Esophagus squamous epithelium (tissue), 5 donors: ENCODE measurements around the gene PTPRO. TPM values are rescaled to one million over a fixed set of nuclear protein-coding genes. Genes with fewer than 3 reads are reported as not detected.

Experiments used
- DNase-seq: peaks from one replicate; lab custom pipeline; 2025; lab: John Stamatoyannopoulos, UW
- H3K27ac ChIP-seq, 4 donors: fragments of 200-600 bp; sonication (generic); one replicate each; pipeline ENCODE4 v1.5.1; 2016 to 2019; ENCODE audit warnings: mild to moderate bottlenecking in 1 of 4
- H3K27me3 ChIP-seq, 4 donors: fragments of 200-600 bp; sonication (generic); 1 replicate in 3 of 4; 2 replicates in 1 of 4; pipeline versions ENCODE4 v1.5.1 to v1.6.0; 2017 to 2021; ENCODE audit warnings: antibody characterized with exemption in 1 of 4
- H3K36me3 ChIP-seq, 3 donors: fragments of 200-600 bp; sonication (generic); one replicate each; pipeline ENCODE4 v1.5.1; 2016 to 2019
- H3K4me1 ChIP-seq, 3 donors: fragments of 200-600 bp; sonication (generic); one replicate each; pipeline ENCODE4 v1.5.1; 2017 to 2019
- H3K4me3 ChIP-seq, 4 donors: fragments of 200-600 bp; sonication (generic); 1 replicate in 3 of 4; 2 replicates in 1 of 4; pipeline ENCODE4 v1.5.1; 2016 to 2019; ENCODE audit warnings: mild to moderate bottlenecking in 2 of 4, moderate library complexity in 1 of 4
- H3K9me3 ChIP-seq, 3 donors: fragments of 200-600 bp; sonication (generic); one replicate each; pipeline ENCODE4 v1.5.1; 2016 to 2019
- POLR2A ChIP-seq, 4 donors: fragments of 450-650 bp; IDR thresholded peaks; one replicate each; pipeline ENCODE4 v1.6.1; 2017; ENCODE audit warnings: antibody characterized with exemption in 4 of 4, mild to moderate bottlenecking in 4 of 4, moderate library complexity in 3 of 4
- WGBS, 2 donors: methylation state at CpG; one replicate each; pipeline ENCODE4 v1.1.5; 2018; 5-methylcytosine and 5-hydroxymethylcytosine counted together
- intact Hi-C: fragments of 100-400 bp; cut with DNase I; formaldehyde crosslinking; loops from one replicate; pipeline ENCODE4 v1.15.0; 2022
- total RNA-seq, 4 donors: library from RNA; depleted of rRNA; stranded (reverse); fragments of >200 nt; gene quantifications; one replicate each; pipeline ENCODE4 v1.1.0, GENCODE V29; 2016
- TF ChIP-seq, protein P1 (sequence below), 6 experiments: fragments of 450-650 bp in 4 of 6; fragments of 200-600 bp in 2 of 6; sonication (generic) in 2 of 6; IDR thresholded peaks; one replicate each; pipeline ENCODE4 v1.5.1; 2016 to 2019; ENCODE audit warnings: antibody characterized with exemption in 6 of 6, mild to moderate bottlenecking in 4 of 6, moderate library complexity in 4 of 6
- donor health status: DM: yes; HTN: yes; CAD: no.

PTPRO gene
- total RNA-seq, 4 donors from 2014 or later = 0.13 to 1.4 (median 0.76) TPM; not detected in 1

DNA sequence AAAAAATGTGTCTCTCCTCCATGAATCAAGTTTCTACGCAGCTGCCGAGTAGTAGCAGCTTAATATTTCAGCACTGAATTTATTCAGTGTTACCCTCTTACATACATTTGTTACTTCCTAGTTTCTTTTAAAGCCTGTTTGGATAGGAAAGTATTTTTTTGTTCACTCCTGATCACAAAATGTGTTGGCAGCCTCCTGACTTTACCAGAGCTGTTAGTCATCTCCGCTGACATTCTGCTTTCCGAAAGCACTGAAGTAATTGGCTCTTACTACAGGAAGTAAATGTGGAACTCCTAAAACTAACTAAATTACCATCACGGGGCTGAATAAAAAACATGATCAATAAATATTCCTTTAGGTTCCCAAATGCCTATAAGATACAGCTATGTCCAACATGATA, 241.4 kb downstream of the PTPRO start:
- peak overlapping the region in 2 of 4 donors; percentile 15 to 43 for H3K4me3 ChIP-seq
- WGBS, 2 donors = 16 to 19% methylated on average over 5 of the region's 5 CpGs

DNA sequence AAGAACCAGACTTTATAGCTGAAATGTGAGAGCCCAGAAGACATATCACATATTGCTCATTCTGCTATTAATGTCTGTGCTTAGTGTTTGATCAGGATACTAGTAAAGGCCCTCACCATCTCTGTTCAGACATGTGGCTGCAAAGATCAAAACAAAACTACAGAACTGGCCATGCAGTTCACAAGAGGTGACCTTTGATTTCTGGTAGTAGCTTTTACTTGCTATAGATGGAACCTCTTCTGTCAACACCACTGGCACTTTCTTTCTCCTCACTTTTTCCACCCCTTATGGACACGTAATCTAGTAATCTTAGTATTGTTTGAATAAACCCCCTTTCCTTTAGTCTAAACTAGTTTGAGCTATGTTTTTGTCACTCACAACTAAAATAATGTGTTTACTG, 252.0 kb downstream of the PTPRO start:
- intact Hi-C loops = no loop called here
- DNase-seq = no peak
- TF ChIP-seq POLR2A (IDR thresholded peaks at IDR 0.05) = no peak
- TF ChIP-seq, protein P1, sequence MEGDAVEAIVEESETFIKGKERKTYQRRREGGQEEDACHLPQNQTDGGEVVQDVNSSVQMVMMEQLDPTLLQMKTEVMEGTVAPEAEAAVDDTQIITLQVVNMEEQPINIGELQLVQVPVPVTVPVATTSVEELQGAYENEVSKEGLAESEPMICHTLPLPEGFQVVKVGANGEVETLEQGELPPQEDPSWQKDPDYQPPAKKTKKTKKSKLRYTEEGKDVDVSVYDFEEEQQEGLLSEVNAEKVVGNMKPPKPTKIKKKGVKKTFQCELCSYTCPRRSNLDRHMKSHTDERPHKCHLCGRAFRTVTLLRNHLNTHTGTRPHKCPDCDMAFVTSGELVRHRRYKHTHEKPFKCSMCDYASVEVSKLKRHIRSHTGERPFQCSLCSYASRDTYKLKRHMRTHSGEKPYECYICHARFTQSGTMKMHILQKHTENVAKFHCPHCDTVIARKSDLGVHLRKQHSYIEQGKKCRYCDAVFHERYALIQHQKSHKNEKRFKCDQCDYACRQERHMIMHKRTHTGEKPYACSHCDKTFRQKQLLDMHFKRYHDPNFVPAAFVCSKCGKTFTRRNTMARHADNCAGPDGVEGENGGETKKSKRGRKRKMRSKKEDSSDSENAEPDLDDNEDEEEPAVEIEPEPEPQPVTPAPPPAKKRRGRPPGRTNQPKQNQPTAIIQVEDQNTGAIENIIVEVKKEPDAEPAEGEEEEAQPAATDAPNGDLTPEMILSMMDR (IDR thresholded peaks at IDR 0.05) = no peak
- no peak overlapping the region for H3K27ac ChIP-seq
- no peaks in the 10 kb centered on the region for H3K9me3 ChIP-seq
- no peaks in the 10 kb centered on the region for H3K36me3 ChIP-seq
- peaks cover 0 to 9% (median 0%) of the 10 kb centered on the region in 4 donors for H3K27me3 ChIP-seq
- H3K4me1 ChIP-seq = peaks cover 0 to 5% (median 0%) of the 10 kb centered on the region in 3 donors
- no peak overlapping the region for H3K4me3 ChIP-seq
- 88 to 91% methylated on average over 1 of the region's 1 CpG for WGBS, 2 donors

More for the DNA sequence above, 241.4 kb downstream of the PTPRO start:
- no peak for TF ChIP-seq POLR2A (IDR thresholded peaks at IDR 0.05)
- TF ChIP-seq, protein P1 (IDR thresholded peaks at IDR 0.05) = no peak
- Histone ChIP-seq H3K4me1 (peaks cover 0 to 16% (median 0%) of the 10 kb centered on the region in 3 donors), H3K9me3 (no peaks in the 10 kb centered on the region), H3K27me3 (peaks cover 0 to 4% (median 0%) of the 10 kb centered on the region in 4 donors), H3K27ac (peak overlapping the region in 2 of 4 donors; percentile 7 to 60), H3K36me3 (no peaks in the 10 kb centered on the region)
- DNase-seq = no peak
- intact Hi-C loops = no loop called here

DNA sequence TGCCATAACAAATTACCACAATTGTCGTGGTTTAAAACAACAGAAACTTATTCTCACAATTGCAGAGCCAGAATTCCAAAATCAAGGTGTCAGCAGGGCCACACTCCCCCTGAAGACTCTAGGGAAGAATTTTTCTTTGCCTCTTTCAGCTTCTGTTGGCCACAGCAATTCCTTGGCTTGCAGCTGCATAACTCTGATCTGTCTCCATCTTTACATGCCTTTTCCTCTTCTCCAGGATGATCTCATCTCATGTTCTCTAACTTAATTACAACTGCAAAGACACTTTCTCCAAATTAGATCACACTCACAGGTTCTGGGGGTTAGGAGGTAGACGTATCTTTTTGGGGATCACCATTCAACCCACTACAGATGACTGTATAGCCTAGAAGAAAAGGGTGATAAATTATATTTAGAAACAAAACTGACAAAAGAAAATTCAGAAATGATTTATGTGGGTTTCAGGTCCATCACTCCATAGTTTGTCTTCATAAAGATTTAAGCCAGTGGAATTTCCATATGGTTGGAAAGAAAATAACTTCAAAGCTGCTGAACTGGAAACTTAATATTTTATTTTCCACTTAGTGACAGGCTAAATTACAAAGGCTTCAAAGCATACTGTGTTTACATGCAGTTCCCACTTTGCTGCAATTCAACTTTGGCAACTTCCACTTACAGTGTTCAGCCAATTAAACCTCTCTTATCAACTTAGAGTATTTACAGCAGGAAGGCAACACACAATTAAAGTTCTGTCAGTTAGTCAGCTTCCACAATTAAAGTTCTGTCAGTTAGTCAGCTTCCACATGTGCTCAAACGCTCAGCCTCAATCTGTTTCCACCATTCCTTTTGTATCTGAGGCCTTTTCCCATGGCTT, 253.6 kb downstream of the PTPRO start:
- TF ChIP-seq POLR2A (IDR thresholded peaks at IDR 0.05) = no peak
- TF ChIP-seq, protein P1 (IDR thresholded peaks at IDR 0.05) = no peak
- Histone ChIP-seq H3K4me1 (peaks cover 0 to 1% (median 0%) of the 10 kb centered on the region in 3 donors), H3K4me3 (no peak overlapping the region), H3K27ac (no peak overlapping the region), H3K9me3 (no peaks in the 10 kb centered on the region), H3K27me3 (peaks cover 0 to 15% (median 0%) of the 10 kb centered on the region in 4 donors), H3K36me3 (no peaks in the 10 kb centered on the region)
- intact Hi-C loops = no loop called here
- no peak for DNase-seq
- WGBS, 2 donors = 32 to 37% methylated on average over 2 to 3 of the region's 3 CpGs

DNA sequence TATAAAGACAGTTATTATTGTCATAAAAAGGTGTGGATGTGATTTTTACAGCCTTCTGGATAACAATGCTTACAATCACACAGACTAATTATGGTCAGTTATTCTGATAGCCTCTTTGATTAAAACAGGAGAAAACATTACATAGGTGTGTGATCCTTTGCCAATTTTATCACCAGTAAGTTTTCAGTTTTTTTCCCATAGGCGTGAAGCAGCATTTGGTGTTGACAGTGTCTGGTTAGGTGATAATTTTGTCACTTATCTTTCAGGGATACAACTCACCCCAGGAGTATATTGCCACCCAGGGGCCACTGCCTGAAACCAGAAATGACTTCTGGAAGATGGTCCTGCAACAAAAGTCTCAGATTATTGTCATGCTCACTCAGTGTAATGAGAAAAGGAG, 258.1 kb downstream of the PTPRO start:
- H3K4me1 ChIP-seq = no peaks in the 10 kb centered on the region
- no peak for TF ChIP-seq POLR2A (IDR thresholded peaks at IDR 0.05)
- TF ChIP-seq, protein P1 (IDR thresholded peaks at IDR 0.05) = no peak
- WGBS, 2 donors = 67 to 71% methylated on average over 1 of the region's 1 CpG
- intact Hi-C loops = loop anchor here (5.0 kb wide), 1 partner anchor 43 kb away; no protein-coding TSS in a partner anchor
- no peak overlapping the region for H3K27ac ChIP-seq
- peaks cover 0 to 25% (median 0%) of the 10 kb centered on the region in 4 donors for H3K27me3 ChIP-seq
- no peak for DNase-seq
- H3K9me3 ChIP-seq = no peaks in the 10 kb centered on the region
- H3K36me3 ChIP-seq = no peaks in the 10 kb centered on the region
- no peak overlapping the region for H3K4me3 ChIP-seq

DNA sequence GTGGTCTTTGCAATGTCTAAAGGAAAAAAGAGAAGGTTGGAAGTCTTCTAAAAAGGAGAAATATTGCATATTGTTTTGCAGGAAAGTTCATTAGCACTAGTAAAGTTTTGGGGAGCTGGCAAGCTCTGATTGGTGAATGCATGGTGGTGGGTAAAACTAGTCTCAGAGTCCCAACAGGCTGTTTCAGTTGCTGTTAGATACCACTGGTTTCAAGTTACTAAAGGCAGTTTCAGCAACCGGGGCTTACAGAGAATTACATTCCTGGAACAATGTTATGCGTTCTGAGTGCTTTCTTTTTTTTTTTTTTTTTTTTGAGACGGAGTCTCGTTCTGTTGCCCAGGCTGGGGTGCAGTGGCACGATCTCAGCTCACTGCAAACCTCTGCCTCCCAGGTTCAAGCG, 258.7 kb downstream of the PTPRO start:
- H3K27me3 ChIP-seq = peaks cover 0 to 30% (median 0%) of the 10 kb centered on the region in 4 donors
- intact Hi-C loops = loop anchor here (5.0 kb wide), 1 partner anchor 44 kb away; no protein-coding TSS in a partner anchor
- H3K4me3 ChIP-seq = no peak overlapping the region
- H3K27ac ChIP-seq = no peak overlapping the region
- no peak for DNase-seq
- TF ChIP-seq POLR2A (IDR thresholded peaks at IDR 0.05) = no peak
- TF ChIP-seq, protein P1 (IDR thresholded peaks at IDR 0.05) = no peak
- H3K36me3 ChIP-seq = no peaks in the 10 kb centered on the region
- H3K9me3 ChIP-seq = no peaks in the 10 kb centered on the region
- 58 to 69% methylated on average over 6 of the region's 6 CpGs for WGBS, 2 donors
- H3K4me1 ChIP-seq = no peaks in the 10 kb centered on the region
